Esophagus muscularis mucosa (tissue), 4 donors: Measurements from ENCODE around the gene CFAP126.

Experiments used
- CTCF ChIP-seq, 3 experiments: fragments of 200-600 bp in 2 of 3; fragments of 450-650 bp in 1 of 3; sonication (generic) in 2 of 3; IDR thresholded peaks; one replicate each; pipeline ENCODE4 v1.5.1; 2017 to 2019; ENCODE audit warnings: antibody characterized with exemption in 3 of 3, mild to moderate bottlenecking in 2 of 3, moderate library complexity in 1 of 3
- EP300 ChIP-seq: sonication (generic); formaldehyde crosslinking; IDR thresholded peaks from one replicate; pipeline ENCODE4 v1.6.1; 2017; ENCODE audit warnings: antibody characterized with exemption
- POLR2AphosphoS5 ChIP-seq, 2 donors: sonication (generic); formaldehyde crosslinking; IDR thresholded peaks; one replicate each; pipeline ENCODE4 v1.6.1; 2017; ENCODE audit warnings: antibody characterized with exemption in 2 of 2

GRCh38 chr1:161335796-161336195 lies 31.9 kb downstream of the CFAP126 start:
- TF ChIP-seq CTCF (IDR thresholded peaks at IDR 0.05) (no peak), EP300 (no peak), POLR2AphosphoS5 (IDR thresholded peaks at IDR 0.05) (no peak)
